Gastrocnemius medialis (tissue), 4 donors: Measurements from ENCODE around the gene PRR33.

ENCODE experiments used
- POLR2A ChIP-seq, 2 donors: fragments of 450-650 bp; IDR thresholded peaks; one replicate each; pipeline ENCODE4 v1.6.1; 2017; ENCODE audit warnings: antibody characterized with exemption in 2 of 2, mild to moderate bottlenecking in 2 of 2, moderate library complexity in 2 of 2
- TF ChIP-seq, protein P1 (sequence below), 5 experiments: fragments of 450-650 bp in 3 of 5; fragments of 200-600 bp in 2 of 5; sonication (generic) in 2 of 5; IDR thresholded peaks in 4 of 5; conservative IDR thresholded peaks in 1 of 5; 1 replicate in 4 of 5; 2 replicates in 1 of 5; pipeline ENCODE4 v1.5.1; 2016 to 2019; ENCODE audit warnings: antibody characterized with exemption in 5 of 5, mild to moderate bottlenecking in 3 of 5, moderate library complexity in 3 of 5

DNA sequence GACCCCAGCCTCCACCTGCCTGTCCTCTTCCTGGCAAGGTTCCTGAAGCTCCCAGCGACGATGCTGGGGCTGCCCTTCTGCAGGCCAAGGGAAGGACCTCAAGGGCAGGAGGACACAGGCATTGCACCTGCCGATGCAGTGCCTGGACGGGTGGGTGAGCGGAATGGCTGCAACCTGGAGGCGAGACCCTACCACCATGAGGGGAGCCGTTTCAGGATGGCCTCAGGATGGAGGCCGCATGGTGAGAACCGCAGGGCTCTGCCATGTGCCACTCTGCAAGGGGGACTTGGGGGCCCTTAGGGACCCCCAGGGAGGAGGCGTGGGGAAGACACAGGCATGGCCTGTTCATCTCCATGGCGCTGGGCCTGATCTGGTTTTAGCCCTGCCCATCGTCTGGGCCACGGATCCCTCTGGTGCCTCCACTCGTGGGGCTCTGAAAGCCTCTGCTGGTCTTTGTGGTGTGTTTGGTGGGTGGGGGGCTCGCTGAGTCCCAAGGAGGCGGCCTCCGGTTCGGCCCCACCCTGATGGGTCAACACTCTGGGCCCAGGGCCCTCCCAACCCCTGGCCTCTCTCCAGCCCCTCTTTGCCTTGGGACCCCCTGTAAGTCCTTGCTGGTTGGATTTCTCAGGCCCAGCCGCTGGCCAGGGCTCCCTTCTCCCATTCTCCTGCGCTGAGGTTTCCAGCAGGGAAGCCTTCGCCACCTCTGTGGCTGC lies 40.1 kb downstream of the PRR33 start:
- TF ChIP-seq POLR2A (IDR thresholded peaks at IDR 0.05) = no peak
- TF ChIP-seq, protein P1, sequence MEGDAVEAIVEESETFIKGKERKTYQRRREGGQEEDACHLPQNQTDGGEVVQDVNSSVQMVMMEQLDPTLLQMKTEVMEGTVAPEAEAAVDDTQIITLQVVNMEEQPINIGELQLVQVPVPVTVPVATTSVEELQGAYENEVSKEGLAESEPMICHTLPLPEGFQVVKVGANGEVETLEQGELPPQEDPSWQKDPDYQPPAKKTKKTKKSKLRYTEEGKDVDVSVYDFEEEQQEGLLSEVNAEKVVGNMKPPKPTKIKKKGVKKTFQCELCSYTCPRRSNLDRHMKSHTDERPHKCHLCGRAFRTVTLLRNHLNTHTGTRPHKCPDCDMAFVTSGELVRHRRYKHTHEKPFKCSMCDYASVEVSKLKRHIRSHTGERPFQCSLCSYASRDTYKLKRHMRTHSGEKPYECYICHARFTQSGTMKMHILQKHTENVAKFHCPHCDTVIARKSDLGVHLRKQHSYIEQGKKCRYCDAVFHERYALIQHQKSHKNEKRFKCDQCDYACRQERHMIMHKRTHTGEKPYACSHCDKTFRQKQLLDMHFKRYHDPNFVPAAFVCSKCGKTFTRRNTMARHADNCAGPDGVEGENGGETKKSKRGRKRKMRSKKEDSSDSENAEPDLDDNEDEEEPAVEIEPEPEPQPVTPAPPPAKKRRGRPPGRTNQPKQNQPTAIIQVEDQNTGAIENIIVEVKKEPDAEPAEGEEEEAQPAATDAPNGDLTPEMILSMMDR (IDR thresholded peaks at IDR 0.05 in 4 of 5, conservative IDR thresholded peaks at IDR 0.05 in 1 of 5) = no peak
